SK-N-SH (cell line): ENCODE data around the gene FBXW9.

ENCODE experiments used
- CHD2 ChIP-seq: fragments of 150-350 bp; IDR thresholded peaks from 2 replicates; pipeline ENCODE4 v1.6.1; 2018; ENCODE audit warnings: low read length; ENCODE audit not compliant: partially characterized antibody
- ELF1 ChIP-seq: IDR thresholded peaks from 2 replicates; pipeline ENCODE4 v1.4.0; 2012
- POLR2AphosphoS5 ChIP-seq: IDR thresholded peaks from 2 replicates; pipeline ENCODE4 v1.6.1; 2012; ENCODE audit warnings: low read depth, low read length
- YY1 ChIP-seq: IDR thresholded peaks from 2 replicates; pipeline ENCODE4 v1.4.0; 2012; ENCODE audit warnings: low read depth, mild to moderate bottlenecking
- TF ChIP-seq, protein P1 (sequence below): fragments of 200-600 bp; sonication (generic); IDR thresholded peaks from 2 replicates; pipeline ENCODE4 v1.6.1; 2017; ENCODE audit warnings: antibody characterized with exemption, mild to moderate bottlenecking, moderate library complexity
- TF ChIP-seq, protein P2 (sequence below): IDR thresholded peaks from 2 replicates; pipeline ENCODE4 v1.4.0; 2012; ENCODE audit warnings: low read depth, borderline replicate concordance

DNA sequence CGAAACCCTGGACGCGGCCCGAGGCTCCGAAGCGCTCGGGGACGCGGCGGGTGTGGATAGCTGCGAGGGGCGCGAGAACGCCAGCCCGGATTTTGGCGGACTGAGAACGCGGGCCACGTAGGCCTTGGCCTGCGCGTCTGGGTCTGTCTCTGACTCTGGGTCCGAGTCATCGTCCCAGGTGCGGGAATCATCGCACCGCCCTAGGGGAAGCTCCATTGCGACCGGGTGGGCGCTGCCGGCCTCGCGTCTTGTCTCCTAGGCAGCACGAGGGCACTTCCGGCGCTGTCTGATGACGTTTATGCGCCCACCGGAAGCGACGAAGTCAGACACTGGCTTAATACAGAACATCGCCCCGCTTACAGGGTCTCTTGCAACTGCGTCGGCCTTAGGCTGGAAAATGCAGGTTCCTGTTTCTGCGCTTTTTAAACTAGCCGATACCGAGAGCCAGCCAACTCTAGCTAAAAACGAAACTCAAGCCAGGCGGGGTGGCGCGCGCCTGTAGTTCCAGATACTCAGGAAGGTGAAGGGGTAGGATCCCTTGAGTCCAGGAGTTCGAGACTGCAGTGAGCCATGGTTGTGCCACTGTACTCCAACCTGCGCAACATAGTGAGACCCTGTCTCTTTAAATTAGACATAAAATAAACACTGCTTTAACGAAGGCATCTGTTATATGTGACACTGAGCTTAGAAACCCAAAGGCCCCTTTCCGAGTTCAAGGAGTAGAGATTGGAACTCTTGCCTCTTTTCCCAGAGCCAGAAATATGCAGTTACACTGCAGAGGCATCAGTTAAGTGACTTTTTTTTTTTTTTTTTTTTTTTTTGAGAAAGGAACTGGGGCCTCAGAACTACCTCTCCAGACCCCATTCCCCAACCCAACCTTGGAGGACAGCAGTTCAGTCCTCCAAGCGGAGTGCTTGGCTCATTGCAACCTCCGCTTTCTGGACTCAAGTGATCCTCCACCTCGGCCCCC, at the start of gene FBXW9:
- TF ChIP-seq, protein P1, sequence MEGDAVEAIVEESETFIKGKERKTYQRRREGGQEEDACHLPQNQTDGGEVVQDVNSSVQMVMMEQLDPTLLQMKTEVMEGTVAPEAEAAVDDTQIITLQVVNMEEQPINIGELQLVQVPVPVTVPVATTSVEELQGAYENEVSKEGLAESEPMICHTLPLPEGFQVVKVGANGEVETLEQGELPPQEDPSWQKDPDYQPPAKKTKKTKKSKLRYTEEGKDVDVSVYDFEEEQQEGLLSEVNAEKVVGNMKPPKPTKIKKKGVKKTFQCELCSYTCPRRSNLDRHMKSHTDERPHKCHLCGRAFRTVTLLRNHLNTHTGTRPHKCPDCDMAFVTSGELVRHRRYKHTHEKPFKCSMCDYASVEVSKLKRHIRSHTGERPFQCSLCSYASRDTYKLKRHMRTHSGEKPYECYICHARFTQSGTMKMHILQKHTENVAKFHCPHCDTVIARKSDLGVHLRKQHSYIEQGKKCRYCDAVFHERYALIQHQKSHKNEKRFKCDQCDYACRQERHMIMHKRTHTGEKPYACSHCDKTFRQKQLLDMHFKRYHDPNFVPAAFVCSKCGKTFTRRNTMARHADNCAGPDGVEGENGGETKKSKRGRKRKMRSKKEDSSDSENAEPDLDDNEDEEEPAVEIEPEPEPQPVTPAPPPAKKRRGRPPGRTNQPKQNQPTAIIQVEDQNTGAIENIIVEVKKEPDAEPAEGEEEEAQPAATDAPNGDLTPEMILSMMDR: no peak
- TF ChIP-seq CHD2: peak; percentile 79
- TF ChIP-seq, protein P2, sequence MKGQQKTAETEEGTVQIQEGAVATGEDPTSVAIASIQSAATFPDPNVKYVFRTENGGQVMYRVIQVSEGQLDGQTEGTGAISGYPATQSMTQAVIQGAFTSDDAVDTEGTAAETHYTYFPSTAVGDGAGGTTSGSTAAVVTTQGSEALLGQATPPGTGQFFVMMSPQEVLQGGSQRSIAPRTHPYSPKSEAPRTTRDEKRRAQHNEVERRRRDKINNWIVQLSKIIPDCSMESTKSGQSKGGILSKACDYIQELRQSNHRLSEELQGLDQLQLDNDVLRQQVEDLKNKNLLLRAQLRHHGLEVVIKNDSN: no peak
- TF ChIP-seq ELF1: peak; percentile 93
- TF ChIP-seq YY1: 0 out of 2 replicates have a peak, but pooled peaks have one; percentile 35
- TF ChIP-seq POLR2AphosphoS5: peak; percentile 97
